KMS-11 (cell line): Measurements from ENCODE around the gene RNGTT.

Experiments used
- H2AFZ ChIP-seq: fragments of 200-600 bp; sonication (generic); 2 replicates; pipeline ENCODE4 v1.6.1; 2016; ENCODE audit warnings: antibody characterized with exemption, mixed run types, low read depth
- H3K27ac ChIP-seq: fragments of 200-600 bp; sonication (generic); 2 replicates; pipeline ENCODE4 v1.6.1; 2016; ENCODE audit warnings: mild to moderate bottlenecking, mixed run types
- H3K27me3 ChIP-seq: fragments of 200-600 bp; sonication (generic); 2 replicates; pipeline ENCODE4 v1.6.1; 2017; ENCODE audit warnings: mild to moderate bottlenecking, low read depth, mixed run types, moderate library complexity; ENCODE audit not compliant: insufficient read depth
- H3K36me3 ChIP-seq: fragments of 200-600 bp; sonication (generic); 2 replicates; pipeline ENCODE4 v1.6.1; 2017; ENCODE audit warnings: mild to moderate bottlenecking, mixed run types; ENCODE audit not compliant: insufficient read depth
- H3K4me1 ChIP-seq: fragments of 200-600 bp; sonication (generic); 2 replicates; pipeline ENCODE4 v1.6.1; 2016; ENCODE audit warnings: mild to moderate bottlenecking, low read depth, mixed run types; ENCODE audit not compliant: poor library complexity, severe bottlenecking
- H3K4me2 ChIP-seq: fragments of 200-600 bp; sonication (generic); 2 replicates; pipeline ENCODE4 v1.7.0; 2016; ENCODE audit warnings: mild to moderate bottlenecking, mixed run types
- H3K4me3 ChIP-seq: fragments of 200-600 bp; sonication (generic); IDR thresholded peaks from 2 replicates; pipeline ENCODE4 v1.6.1; 2017; ENCODE audit warnings: low read depth, low read length, mixed read lengths; ENCODE audit not compliant: insufficient read depth
- H3K79me2 ChIP-seq: fragments of 200-600 bp; sonication (generic); 2 replicates; pipeline ENCODE4 v1.6.1; 2016; ENCODE audit warnings: low read depth, mixed run types; ENCODE audit not compliant: insufficient read depth
- H3K9ac ChIP-seq: fragments of 200-600 bp; sonication (generic); 2 replicates; pipeline ENCODE4 v1.6.1; 2016; ENCODE audit warnings: mild to moderate bottlenecking, mixed run types
- H4K20me1 ChIP-seq: fragments of 200-600 bp; sonication (generic); 2 replicates; pipeline ENCODE4 v1.6.1; 2016; ENCODE audit warnings: mild to moderate bottlenecking, mixed run types; ENCODE audit not compliant: insufficient read depth
- CTCF ChIP-seq: fragments of 200-600 bp; sonication (generic); conservative IDR thresholded peaks from 2 replicates; pipeline ENCODE4 v1.6.1; 2017; ENCODE audit warnings: low read depth, mild to moderate bottlenecking, antibody characterized with exemption, low read length, moderate library complexity, mixed read lengths

Gene RNGTT

GRCh38 chr6:88920774-88921733, 42.4 kb downstream of the RNGTT start:
- Histone ChIP-seq H4K20me1 (no peaks in the 10 kb centered on the region), H3K36me3 (no peaks in the 10 kb centered on the region), H3K9ac (no peak overlapping the region), H3K27ac (no peak overlapping the region), H3K4me1 (peaks cover 12% of the 10 kb centered on the region), H2AFZ (no peak overlapping the region), H3K79me2 (no peaks in the 10 kb centered on the region), H3K4me3 (no peak overlapping the region), H3K27me3 (no peaks in the 10 kb centered on the region), H3K4me2 (no peak overlapping the region)
- no peak for TF ChIP-seq CTCF

- Histone ChIP-seq H3K36me3 (no peaks in the 10 kb centered on the region), H3K9ac (no peak overlapping the region), H3K79me2 (no peaks in the 10 kb centered on the region), H3K4me2 (no peak overlapping the region), H4K20me1 (no peaks in the 10 kb centered on the region), H3K27ac (no peak overlapping the region), H3K27me3 (no peaks in the 10 kb centered on the region), H3K4me3 (no peak overlapping the region), H2AFZ (no peak overlapping the region), H3K4me1 (peaks cover 12% of the 10 kb centered on the region)
- no peak for TF ChIP-seq CTCF
Measured at GRCh38 chr6:88920088-88920487, 43.3 kb downstream of the RNGTT start.

- Histone ChIP-seq H4K20me1 (no peaks in the 10 kb centered on the region), H3K9ac (no peak overlapping the region), H3K27ac (no peak overlapping the region), H3K4me3 (no peak overlapping the region), H3K4me2 (no peak overlapping the region), H3K36me3 (no peaks in the 10 kb centered on the region), H3K79me2 (no peaks in the 10 kb centered on the region), H3K27me3 (no peaks in the 10 kb centered on the region), H3K4me1 (peaks cover 12% of the 10 kb centered on the region), H2AFZ (no peak overlapping the region)
- no peak for TF ChIP-seq CTCF
Measured at GRCh38 chr6:88919032-88919431, 44.4 kb downstream of the RNGTT start.

GRCh38 chr6:88916615-88917208, 46.7 kb downstream of the RNGTT start:
- Histone ChIP-seq H3K27me3 (no peaks in the 10 kb centered on the region), H3K79me2 (no peaks in the 10 kb centered on the region), H3K27ac (no peak overlapping the region), H3K9ac (no peak overlapping the region), H3K4me3 (no peak overlapping the region), H3K4me1 (peaks cover 11% of the 10 kb centered on the region), H2AFZ (no peak overlapping the region), H3K4me2 (no peak overlapping the region), H3K36me3 (no peaks in the 10 kb centered on the region), H4K20me1 (no peaks in the 10 kb centered on the region)
- no peak for TF ChIP-seq CTCF
